Transverse colon (tissue), 4 donors: ENCODE measurements around the gene GALNT2. TPM values are rescaled to one million over a fixed set of nuclear protein-coding genes. Genes with fewer than 3 reads are reported as not detected.
A peak's percentile ranks its signal among the peaks of the same experiment; 100 is the strongest.

ENCODE experiments used
- DNase-seq: peaks from one replicate; pipeline ENCODE4 v3.0.0-alpha.2; 2019
- H3K27ac ChIP-seq, 4 donors: fragments of 200-600 bp; sonication (generic); 2 replicates each; pipeline ENCODE4 v1.5.1; 2016 to 2018; ENCODE audit warnings: inconsistent platforms in 4 of 4
- H3K27me3 ChIP-seq: fragments of 200-600 bp; sonication (generic); 2 replicates; pipeline ENCODE4 v1.5.1; 2017; ENCODE audit warnings: inconsistent platforms
- H3K36me3 ChIP-seq, 4 donors: fragments of 200-600 bp; sonication (generic); 2 replicates each; pipeline ENCODE4 v1.5.1; 2017 to 2019; ENCODE audit warnings: inconsistent platforms in 4 of 4
- H3K4me1 ChIP-seq, 4 donors: fragments of 200-600 bp; sonication (generic); 2 replicates each; pipeline ENCODE4 v1.5.1; 2017 to 2020; ENCODE audit warnings: inconsistent platforms in 4 of 4
- H3K4me3 ChIP-seq, 4 donors: fragments of 200-600 bp; sonication (generic); 1 replicate in 1 of 4; 2 replicates in 3 of 4; pipeline versions ENCODE4 v1.5.1 to v1.6.1; 2017 to 2019; ENCODE audit warnings: inconsistent platforms in 4 of 4
- H3K9me3 ChIP-seq, 2 donors: fragments of 200-600 bp; sonication (generic); 2 replicates each; pipeline ENCODE4 v1.5.1; 2017 to 2019; ENCODE audit warnings: inconsistent platforms in 2 of 2
- EP300 ChIP-seq: sonication (generic); formaldehyde crosslinking; IDR thresholded peaks from one replicate; pipeline ENCODE4 v1.6.1; 2017; ENCODE audit warnings: antibody characterized with exemption, low read depth
- POLR2A ChIP-seq: fragments of 450-650 bp; IDR thresholded peaks from one replicate; pipeline ENCODE4 v1.6.1; 2016; ENCODE audit warnings: antibody characterized with exemption, mild to moderate bottlenecking, moderate library complexity
- POLR2AphosphoS5 ChIP-seq, 3 donors: sonication (generic); formaldehyde crosslinking; IDR thresholded peaks; one replicate each; pipeline ENCODE4 v1.6.1; 2016; ENCODE audit warnings: antibody characterized with exemption in 3 of 3
- WGBS, 2 donors: methylation state at CpG; one replicate each; pipeline ENCODE4 v1.1.5; 2018; ENCODE audit warnings: low coverage in 1 of 2; 5-methylcytosine and 5-hydroxymethylcytosine counted together
- in situ Hi-C, 4 donors: fragments of 200-750 bp; cut with MboI; loops; one replicate each; pipeline versions ENCODE4 v1.15.0 to v1.15.1; 2017; ENCODE audit warnings: low sequenced_read_pairs in 3 of 4, low pct_ligation_motif_present in 1 of 4, low pct_unique_long_range_greater_than_20kb in 1 of 4
- intact Hi-C: fragments of 100-400 bp; cut with DNase I; formaldehyde crosslinking; loops from one replicate; pipeline ENCODE4 v1.15.1; 2023; ENCODE audit warnings: low total_unique reads
- total RNA-seq, 4 donors: library from RNA; depleted of rRNA; stranded (reverse); fragments of >200 nt; gene quantifications; one replicate each; pipeline ENCODE4 v1.1.0, GENCODE V29; 2016
- TF ChIP-seq, protein P1 (sequence below), 5 experiments: fragments of 200-600 bp in 3 of 5; fragments of 450-650 bp in 2 of 5; sonication (generic) in 3 of 5; IDR thresholded peaks; 1 replicate in 2 of 5; 2 replicates in 3 of 5; pipeline ENCODE4 v1.5.1; 2016 to 2017; ENCODE audit warnings: antibody characterized with exemption in 5 of 5, inconsistent platforms in 3 of 5, mild to moderate bottlenecking in 2 of 5, moderate library complexity in 1 of 5

The GALNT2 gene
- total RNA-seq, 4 donors from 2014 or later: 16.5 to 48.8 (median 36.8) TPM

DNA sequence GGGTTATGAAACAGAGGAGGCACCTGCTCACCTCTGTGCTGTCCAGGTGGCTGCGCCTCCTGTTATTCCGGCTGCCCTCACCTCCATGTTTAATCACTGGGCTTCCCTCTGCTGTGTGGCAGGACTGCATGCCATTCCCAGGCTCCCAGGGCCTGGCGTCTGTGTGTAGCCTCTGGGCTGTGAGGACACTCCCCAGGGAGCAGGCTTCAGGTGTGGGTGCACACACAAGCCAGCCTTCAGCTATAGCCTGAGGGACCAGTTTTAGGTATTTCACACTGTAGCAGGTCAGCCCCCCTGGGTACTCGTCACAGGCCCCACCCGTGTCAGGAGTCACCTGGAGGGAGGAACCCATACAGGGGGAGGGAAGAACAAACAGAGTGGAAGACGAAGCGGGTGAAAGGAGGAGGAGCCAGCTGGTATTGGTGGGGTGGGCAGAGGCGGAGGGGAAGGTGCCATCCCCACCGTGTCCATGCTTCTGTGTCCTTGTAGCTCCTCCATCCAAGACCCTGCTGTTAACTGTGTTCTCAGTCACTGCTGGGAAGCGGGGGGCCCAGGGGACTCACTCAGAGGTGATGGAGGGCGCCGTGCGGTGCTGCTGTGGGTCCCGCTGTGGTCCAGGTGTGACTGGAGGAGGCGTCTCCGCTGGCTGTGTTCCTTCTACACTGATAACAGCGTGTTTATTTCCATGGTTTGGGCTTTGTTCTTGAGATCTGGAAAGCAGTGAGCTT lies 200.5 kb downstream of the GALNT2 start:
- peaks cover 0 to 25% (median 9%) of the 10 kb centered on the region in 4 donors for H3K36me3 ChIP-seq
- no peaks in the 10 kb centered on the region for H3K27me3 ChIP-seq
- WGBS, 2 donors: 84 to 100% methylated on average over 2 to 17 of the region's 17 CpGs
- peak overlapping the region in 1 of 4 donors; percentile 80 for H3K27ac ChIP-seq
- H3K4me3 ChIP-seq: no peak overlapping the region
- no peaks in the 10 kb centered on the region for H3K9me3 ChIP-seq
- in situ Hi-C loops (no loop called here), intact Hi-C loops (no loop called here)
- DNase-seq: no peak
- TF ChIP-seq, protein P1, sequence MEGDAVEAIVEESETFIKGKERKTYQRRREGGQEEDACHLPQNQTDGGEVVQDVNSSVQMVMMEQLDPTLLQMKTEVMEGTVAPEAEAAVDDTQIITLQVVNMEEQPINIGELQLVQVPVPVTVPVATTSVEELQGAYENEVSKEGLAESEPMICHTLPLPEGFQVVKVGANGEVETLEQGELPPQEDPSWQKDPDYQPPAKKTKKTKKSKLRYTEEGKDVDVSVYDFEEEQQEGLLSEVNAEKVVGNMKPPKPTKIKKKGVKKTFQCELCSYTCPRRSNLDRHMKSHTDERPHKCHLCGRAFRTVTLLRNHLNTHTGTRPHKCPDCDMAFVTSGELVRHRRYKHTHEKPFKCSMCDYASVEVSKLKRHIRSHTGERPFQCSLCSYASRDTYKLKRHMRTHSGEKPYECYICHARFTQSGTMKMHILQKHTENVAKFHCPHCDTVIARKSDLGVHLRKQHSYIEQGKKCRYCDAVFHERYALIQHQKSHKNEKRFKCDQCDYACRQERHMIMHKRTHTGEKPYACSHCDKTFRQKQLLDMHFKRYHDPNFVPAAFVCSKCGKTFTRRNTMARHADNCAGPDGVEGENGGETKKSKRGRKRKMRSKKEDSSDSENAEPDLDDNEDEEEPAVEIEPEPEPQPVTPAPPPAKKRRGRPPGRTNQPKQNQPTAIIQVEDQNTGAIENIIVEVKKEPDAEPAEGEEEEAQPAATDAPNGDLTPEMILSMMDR (IDR thresholded peaks at IDR 0.05): no peak
- TF ChIP-seq POLR2AphosphoS5 (IDR thresholded peaks at IDR 0.05): no peak
- TF ChIP-seq POLR2A: no peak
- TF ChIP-seq EP300: no peak
- peaks cover 10 to 31% (median 16%) of the 10 kb centered on the region in 4 donors for H3K4me1 ChIP-seq

DNA sequence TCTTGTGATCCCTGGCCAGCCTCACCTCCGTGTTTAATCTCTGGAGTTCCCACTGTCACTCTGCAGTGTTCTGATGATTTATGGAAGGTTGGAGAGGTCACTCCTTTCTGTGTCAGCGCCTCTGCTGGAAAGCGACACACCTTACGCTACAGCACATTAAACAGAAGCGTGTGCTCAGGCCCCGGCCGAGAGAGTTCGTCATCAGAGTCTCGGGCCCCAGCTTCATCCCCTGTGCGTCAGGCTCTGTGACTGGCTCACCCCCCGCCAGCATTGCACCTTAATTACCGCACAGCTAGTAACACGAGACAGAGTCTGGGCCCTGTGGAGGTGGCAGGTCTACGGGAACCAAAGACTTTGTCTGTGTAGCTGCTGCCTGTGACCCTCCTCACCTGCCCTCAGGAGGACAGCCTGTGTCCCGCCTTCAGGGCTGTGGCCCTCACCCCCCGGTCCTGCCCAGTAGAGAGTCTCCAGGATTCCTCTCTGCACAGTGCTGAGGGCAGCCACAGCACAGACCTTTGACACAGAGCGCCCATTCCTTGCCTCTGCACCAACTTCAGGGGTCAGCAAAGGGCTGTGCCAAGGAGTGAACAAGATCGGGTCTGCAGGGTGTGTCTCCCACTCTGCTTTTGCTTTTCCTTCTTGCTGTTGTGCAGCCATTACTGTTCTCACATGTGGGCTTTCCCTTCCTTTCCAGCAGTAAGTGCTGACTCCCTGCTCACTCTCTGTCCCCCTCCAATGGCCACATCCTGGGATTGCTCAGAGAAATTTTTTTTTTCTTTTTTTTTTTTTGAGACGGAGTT lies 201.5 kb downstream of the GALNT2 start:
- Histone ChIP-seq H3K36me3 (peaks cover 0 to 17% (median 6%) of the 10 kb centered on the region in 4 donors), H3K27me3 (no peaks in the 10 kb centered on the region), H3K4me3 (peak overlapping the region in 1 of 4 donors; percentile 23), H3K27ac (peak overlapping the region; percentile 64 to 80 (median 70)), H3K9me3 (no peaks in the 10 kb centered on the region), H3K4me1 (peaks cover 10 to 31% (median 16%) of the 10 kb centered on the region in 4 donors)
- intact Hi-C loops (no loop called here), in situ Hi-C loops (no loop called here)
- TF ChIP-seq EP300 (no peak), POLR2A (peak; percentile 32), POLR2AphosphoS5 (IDR thresholded peaks at IDR 0.05) (peak in 1 of 3 donors; percentile 2)
- TF ChIP-seq, protein P1 (IDR thresholded peaks at IDR 0.05): peak; percentile 52 to 82 (median 67)
- 55 to 65% methylated on average over 3 to 18 of the region's 19 CpGs for WGBS, 2 donors
- DNase-seq: peak; percentile 73

DNA sequence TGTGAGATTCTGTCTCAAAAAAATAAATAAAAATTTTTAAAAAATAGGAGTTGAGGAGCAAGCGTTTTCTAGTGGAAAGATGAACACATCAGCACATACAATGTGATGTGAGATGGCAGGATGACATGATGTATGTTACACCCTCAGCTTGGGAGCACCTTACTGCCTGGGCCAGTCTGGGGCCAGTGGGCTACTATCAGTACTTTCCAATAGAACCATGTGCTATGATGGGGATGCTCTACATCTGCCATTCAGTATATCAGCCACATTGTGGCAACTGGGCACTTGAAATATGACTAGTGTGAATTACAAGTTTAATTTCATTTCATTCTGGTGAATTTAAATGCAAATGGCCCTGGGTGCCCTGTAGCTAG lies 203.1 kb downstream of the GALNT2 start:
- 96 to 100% methylated on average over 1 of the region's 1 CpG for WGBS, 2 donors
- in situ Hi-C loops: no loop called here
- Histone ChIP-seq H3K27ac (peak overlapping the region in 3 of 4 donors; percentile 22 to 28 (median 28)), H3K27me3 (no peaks in the 10 kb centered on the region), H3K9me3 (no peaks in the 10 kb centered on the region), H3K36me3 (peaks cover 0 to 5% (median 2%) of the 10 kb centered on the region in 4 donors), H3K4me3 (no peak overlapping the region), H3K4me1 (peaks cover 10 to 31% (median 16%) of the 10 kb centered on the region in 4 donors)
- DNase-seq: no peak
- no peak for TF ChIP-seq EP300
- no peak for TF ChIP-seq POLR2AphosphoS5 (IDR thresholded peaks at IDR 0.05)
- TF ChIP-seq POLR2A: no peak
- TF ChIP-seq, protein P1 (IDR thresholded peaks at IDR 0.05): no peak
- intact Hi-C loops: no loop called here
